Measurements from ENCODE around the gene INTS7. TPM values are rescaled to one million over a fixed set of nuclear protein-coding genes. Genes with fewer than 3 reads are reported as not detected.

INTS7 gene
- 19.4 TPM for total RNA-seq

GRCh38 chr1:212035123-212035834 is at the start of gene INTS7, which contains the start of gene DTL:
INTS7 (minus strand) TSS chr1:212035557; CDS start chr1:212035437, 120 bp downstream.
DTL (plus strand) TSS chr1:212035748; CDS start chr1:212035891, 143 bp downstream.

Small RNA genes within 50 kb of the gene (small RNA-seq; reads per million reads assigned to genes)
- gene MIR3122 (ENCODE audit: low replicate concordance) (not detected), gene RF00568 (ENCODE audit: low replicate concordance) (not detected)

Other genes starting within 250 kb of the INTS7 start
- 44.7 TPM for gene LPGAT1, start 204.8 kb downstream of the INTS7 start, total RNA-seq
- 9.8 TPM for gene DTL, start 191 bp upstream of the INTS7 start, total RNA-seq
- 34.9 TPM for gene PPP2R5A, start 249.9 kb upstream of the INTS7 start, total RNA-seq

Data from metanephros (tissue), 2 donors.